Lower lobe of right lung (tissue), 2 donors: ENCODE measurements around the gene PRUNE2. TPM values are rescaled to one million over a fixed set of nuclear protein-coding genes. Genes with fewer than 3 reads are reported as not detected.
"Not testable (repeated sequence)": the region's sequence is repeated elsewhere in the genome, so short reads cannot be mapped to it uniquely, and the experiment has no call there.

Experiments used
- ATAC-seq, 2 donors: fragments of 200-7000 bp; cut with Tn5 transposase; one replicate each; pipeline ENCODE4 v1.9.1; 2020 to 2022; ENCODE audit warnings: mild to moderate bottlenecking in 2 of 2, moderate library complexity in 2 of 2
- DNase-seq: peaks from one replicate; pipeline ENCODE4 v3.0.0-alpha.2; 2020
- H3K27ac ChIP-seq: fragments of 200-600 bp; one replicate; pipeline ENCODE4 v1.8.0; 2022
- H3K27me3 ChIP-seq: fragments of 200-600 bp; one replicate; pipeline ENCODE4 v1.8.0; 2022; ENCODE audit warnings: low read depth
- H3K36me3 ChIP-seq: fragments of 200-600 bp; one replicate; pipeline ENCODE4 v1.8.0; 2022; ENCODE audit warnings: mild to moderate bottlenecking
- H3K4me1 ChIP-seq: fragments of 200-600 bp; one replicate; pipeline ENCODE4 v1.8.0; 2022
- H3K4me3 ChIP-seq: fragments of 200-600 bp; one replicate; pipeline ENCODE4 v1.8.0; 2022; ENCODE audit warnings: mild to moderate bottlenecking
- H3K9me3 ChIP-seq: fragments of 200-600 bp; one replicate; pipeline ENCODE4 v1.8.0; 2022
- CTCF ChIP-seq: fragments of 200-600 bp; IDR thresholded peaks from one replicate; pipeline ENCODE4 v1.8.0; 2022; ENCODE audit warnings: antibody characterized with exemption, mild to moderate bottlenecking
- intact Hi-C: fragments of 100-400 bp; cut with DNase I; formaldehyde crosslinking; loops from one replicate; pipeline ENCODE4 v1.11.0; 2022
- total RNA-seq: library from RNA; stranded (reverse); fragmentation: NEBNext Ultra II Directional; extraction: Animal tissue kit (Norgen Biotek cat#: 25700); gene quantifications from one replicate; pipeline ENCODE4 v1.2.1, GENCODE V29; 2021
- donor health status: DM: no; HTN: yes; CAD: no; lungs with severe emphysema.

The PRUNE2 gene
- total RNA-seq, 1 donor from 2014 or later, result 13.6 TPM

GRCh38 chr9:76680716-76681425, 225.0 kb downstream of the PRUNE2 start:
- no peak overlapping the region for H3K27ac ChIP-seq
- H3K4me1 ChIP-seq, result no peaks in the 10 kb centered on the region
- no peak overlapping the region for H3K4me3 ChIP-seq
- no peaks in the 10 kb centered on the region for H3K27me3 ChIP-seq
- TF ChIP-seq CTCF, result no peak
- intact Hi-C loops, result no loop called here
- no peak for DNase-seq
- no peaks in the 10 kb centered on the region for H3K9me3 ChIP-seq
- H3K36me3 ChIP-seq, result no peaks in the 10 kb centered on the region
- no peak for ATAC-seq

- Histone ChIP-seq H3K4me1 (no peaks in the 10 kb centered on the region), H3K36me3 (no peaks in the 10 kb centered on the region), H3K27ac (no peak overlapping the region), H3K27me3 (no peaks in the 10 kb centered on the region), H3K4me3 (no peak overlapping the region), H3K9me3 (no peaks in the 10 kb centered on the region)
- ATAC-seq (no peak), DNase-seq (no peak)
- intact Hi-C loops, result no loop called here
- no peak for TF ChIP-seq CTCF
Observed at GRCh38 chr9:76677481-76678055, 228.3 kb downstream of the PRUNE2 start.

- intact Hi-C loops, result no loop called here
- no peak for ATAC-seq
Observed at GRCh38 chr9:76676857-76677256, 229.1 kb downstream of the PRUNE2 start.

GRCh38 chr9:76667521-76667957, 238.4 kb downstream of the PRUNE2 start:
- intact Hi-C loops, result no loop called here

More at GRCh38 chr9:76676857-76677256, 229.1 kb downstream of the PRUNE2 start:
- TF ChIP-seq CTCF, result no peak
- no peak overlapping the region for H3K27ac ChIP-seq
- H3K4me1 ChIP-seq, result no peaks in the 10 kb centered on the region
- H3K4me3 ChIP-seq, result no peak overlapping the region
- H3K36me3 ChIP-seq, result no peaks in the 10 kb centered on the region
- no peak for DNase-seq
- no peaks in the 10 kb centered on the region for H3K27me3 ChIP-seq
- no peaks in the 10 kb centered on the region for H3K9me3 ChIP-seq

GRCh38 chr9:76665966-76666365, 239.9 kb downstream of the PRUNE2 start:
- H3K4me3 ChIP-seq, DNase-seq, H3K4me1 ChIP-seq, H3K9me3 ChIP-seq, H3K36me3 ChIP-seq, intact Hi-C loops, H3K27ac ChIP-seq, ATAC-seq, H3K27me3 ChIP-seq: not testable (repeated sequence)
- peak; percentile 43 for TF ChIP-seq CTCF

More at GRCh38 chr9:76667521-76667957, 238.4 kb downstream of the PRUNE2 start:
- peak in 1 of 2 donors; percentile 36 for ATAC-seq
- Histone ChIP-seq H3K4me1 (no peaks in the 10 kb centered on the region), H3K36me3 (no peaks in the 10 kb centered on the region), H3K4me3 (no peak overlapping the region), H3K9me3 (no peaks in the 10 kb centered on the region), H3K27me3 (no peaks in the 10 kb centered on the region), H3K27ac (no peak overlapping the region)
- no peak for DNase-seq
- no peak for TF ChIP-seq CTCF
